NCI-H774 (cell line): Measurements from ENCODE around the gene CHIC2.

Experiments used
- DNase-seq: peaks from one replicate; lab custom pipeline; 2025; lab: John Stamatoyannopoulos, UW

CHIC2 gene

DNA sequence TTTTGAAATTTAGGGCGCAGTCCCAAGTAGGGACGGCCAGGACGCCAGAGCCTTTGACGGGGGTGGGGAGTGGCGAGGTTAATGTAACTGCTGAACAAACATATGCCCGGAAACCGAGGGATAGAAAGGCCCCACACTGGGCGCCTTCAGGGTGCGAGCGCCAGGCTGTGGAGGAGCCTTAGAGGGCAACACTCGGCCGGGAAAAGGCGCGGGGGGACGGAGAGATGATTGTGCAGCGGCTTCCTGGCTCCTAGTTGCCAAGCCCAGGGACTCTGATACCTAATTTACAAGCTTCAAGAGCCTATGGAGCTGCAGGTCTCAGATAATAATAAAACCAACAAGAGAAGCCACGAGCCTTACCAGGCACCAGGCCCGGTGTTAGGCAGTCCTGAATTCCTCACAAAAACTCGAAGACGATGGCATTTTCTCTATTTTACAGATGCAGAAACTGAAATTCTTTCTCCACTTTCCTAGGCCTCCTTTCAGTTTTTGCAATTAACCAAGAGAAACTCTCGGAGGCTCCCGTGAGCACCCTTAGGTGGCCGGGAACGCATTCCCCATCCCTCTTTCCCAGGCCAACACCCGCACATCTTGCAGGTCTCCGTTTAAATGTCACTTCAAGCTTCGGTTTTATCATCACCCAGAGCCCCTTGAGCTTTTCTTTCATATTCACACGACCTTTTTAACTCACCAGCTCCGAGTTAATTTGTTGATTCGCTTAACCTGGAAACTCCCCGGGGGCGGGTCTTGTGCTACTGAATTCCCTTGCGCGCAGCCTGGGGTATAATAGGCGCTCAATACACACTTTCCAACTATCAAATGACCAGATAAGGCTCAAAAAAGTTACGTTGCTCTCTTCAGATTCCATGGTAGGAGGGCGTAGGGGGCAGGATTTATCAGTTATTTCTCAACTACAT is 29.2 kb upstream of the CHIC2 start:
- no peak for DNase-seq

GRCh38 chr4:54092405-54093323 is 28.3 kb upstream of the CHIC2 start:
- no peak for DNase-seq

GRCh38 chr4:54091637-54092404 is 27.4 kb upstream of the CHIC2 start:
- DNase-seq = peak; percentile 68

GRCh38 chr4:54090804-54091623 is 26.6 kb upstream of the CHIC2 start:
- no peak for DNase-seq

- DNase-seq = no peak
These were observed 26.0 kb upstream of the CHIC2 start for GRCh38 chr4:54090404-54090803.

DNA sequence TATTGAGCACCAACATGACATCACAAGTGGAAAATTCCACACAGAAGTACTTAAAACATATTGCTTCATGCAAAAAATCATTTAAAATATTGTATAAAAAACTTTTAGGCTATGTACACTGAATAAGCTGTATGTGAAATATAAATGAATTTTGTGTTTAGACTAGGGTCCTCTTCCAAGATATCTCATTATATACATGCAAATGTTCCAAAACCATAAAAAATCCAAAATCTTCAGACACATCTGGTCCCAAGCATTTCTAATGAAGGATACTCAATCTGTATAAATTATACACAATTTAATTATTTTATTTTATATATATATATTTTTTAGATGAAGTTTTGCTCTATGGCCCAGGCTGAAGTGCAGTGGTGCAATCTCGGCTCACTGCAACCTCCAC is 25.5 kb upstream of the CHIC2 start:
- no peak for DNase-seq

- no peak for DNase-seq
These were observed 20.9 kb upstream of the CHIC2 start for GRCh38 chr4:54085284-54085683.

DNA sequence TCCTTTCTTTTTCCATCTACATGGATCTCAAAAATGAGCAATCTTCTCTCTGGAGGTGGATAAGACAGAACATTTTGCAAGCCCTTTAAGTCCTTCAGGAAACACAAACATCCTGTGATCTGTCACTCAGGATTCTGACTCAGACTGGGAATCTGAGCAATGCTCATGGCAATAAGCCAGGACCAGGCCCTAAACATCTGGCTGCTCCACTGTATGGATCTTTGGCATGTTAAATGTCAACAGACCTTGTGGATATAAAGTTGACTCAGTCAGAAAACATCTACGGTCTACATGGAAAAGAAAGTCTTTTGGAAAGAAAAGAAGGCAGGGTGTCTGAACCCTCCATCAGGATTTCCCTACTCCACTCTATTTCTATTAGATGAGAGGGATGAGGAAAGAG is 17.8 kb upstream of the CHIC2 start:
- DNase-seq = no peak

DNA sequence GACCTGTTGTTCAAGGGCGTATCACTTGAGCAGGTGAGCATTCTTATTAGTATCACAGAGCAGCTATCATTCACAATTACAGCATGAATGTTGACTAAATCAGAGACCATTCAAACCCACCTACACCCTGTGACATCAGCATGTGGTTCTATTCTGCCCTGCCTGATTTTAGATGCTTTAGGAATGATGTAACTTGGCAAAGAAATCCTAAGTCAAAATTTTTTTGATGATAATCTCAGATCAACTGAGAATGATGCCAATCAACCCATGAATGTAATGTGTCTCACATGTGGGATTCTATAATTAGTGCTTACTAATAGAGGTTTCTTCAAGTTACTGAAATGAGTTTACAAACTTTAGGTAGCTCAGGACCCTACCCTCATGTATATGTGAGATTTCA is 13.4 kb upstream of the CHIC2 start:
- no peak for DNase-seq

GRCh38 chr4:54076673-54077072 is 12.3 kb upstream of the CHIC2 start:
- no peak for DNase-seq

DNA sequence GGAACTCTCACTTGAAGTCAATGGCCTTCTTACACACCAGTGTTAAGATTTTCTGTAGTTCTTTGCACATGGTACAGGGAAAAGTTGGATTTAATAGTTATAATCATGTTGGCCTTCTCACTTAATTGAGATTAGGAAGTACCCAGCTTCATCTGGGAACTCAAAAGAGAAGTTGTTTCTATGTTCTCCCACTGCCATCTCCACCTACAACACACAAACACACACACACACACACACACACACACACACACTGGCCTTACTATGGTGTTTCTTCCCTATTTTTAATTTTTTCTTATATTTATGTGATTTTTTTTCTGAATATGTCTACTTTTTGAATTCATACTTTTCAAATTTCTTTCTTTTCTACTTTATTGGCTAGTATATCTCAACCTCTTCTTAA is 10.0 kb upstream of the CHIC2 start:
- DNase-seq = no peak

- no peak for DNase-seq
These were observed 9.0 kb upstream of the CHIC2 start for GRCh38 chr4:54073271-54073880.

- no peak for DNase-seq
These were observed 2.8 kb upstream of the CHIC2 start for GRCh38 chr4:54067166-54067565.

- DNase-seq = no peak
These were observed 2.3 kb upstream of the CHIC2 start for GRCh38 chr4:54066718-54067129.

DNA sequence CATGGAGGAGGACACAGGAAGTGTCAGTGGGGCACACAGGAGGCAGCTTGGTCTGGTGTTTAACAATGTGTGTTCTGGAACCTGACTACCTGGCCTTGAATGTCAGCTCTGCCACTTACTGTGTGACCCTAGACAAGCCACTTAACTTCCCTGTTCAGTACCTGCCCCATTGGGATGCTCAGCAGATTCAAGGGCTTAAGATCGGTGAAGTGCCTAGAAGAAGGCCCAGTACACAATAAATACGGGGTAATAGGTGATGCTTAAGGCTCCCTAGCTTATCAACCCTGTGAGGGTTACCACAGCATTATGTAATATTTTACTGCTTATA is 1.6 kb upstream of the CHIC2 start:
- no peak for DNase-seq

GRCh38 chr4:54065282-54066087 is 1.1 kb upstream of the CHIC2 start:
- DNase-seq = no peak

DNA sequence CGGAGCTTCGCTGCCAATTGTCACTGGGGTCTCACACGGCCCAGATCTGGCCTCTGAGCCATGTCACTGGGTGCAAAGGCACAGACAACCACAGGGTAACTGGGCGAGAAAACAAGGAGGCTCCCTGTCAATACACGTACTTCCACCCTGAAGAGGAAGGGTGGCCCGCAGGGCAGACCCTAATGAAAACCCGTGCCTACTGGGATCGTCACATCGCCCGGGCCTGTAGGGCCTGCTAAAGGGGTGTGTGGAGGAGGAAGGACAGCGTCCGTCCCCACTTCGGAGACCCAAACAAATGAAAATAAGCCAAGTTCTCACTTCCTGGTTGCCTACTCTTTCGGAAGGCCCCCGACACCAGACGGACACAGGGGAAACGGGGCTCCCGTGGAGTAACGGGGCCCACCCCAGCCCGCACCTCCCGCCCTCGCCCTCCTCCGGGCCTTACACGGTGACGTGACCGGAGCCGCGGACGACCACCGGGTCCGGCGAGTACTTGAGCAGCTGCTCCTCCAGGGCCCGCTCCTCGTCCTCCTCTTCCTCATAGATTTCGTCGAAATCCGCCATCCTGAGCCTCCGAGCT is 578 bp downstream of the CHIC2 start:
- no peak for DNase-seq

GRCh38 chr4:54063229-54063628 is 1.2 kb downstream of the CHIC2 start:
- no peak for DNase-seq

DNA sequence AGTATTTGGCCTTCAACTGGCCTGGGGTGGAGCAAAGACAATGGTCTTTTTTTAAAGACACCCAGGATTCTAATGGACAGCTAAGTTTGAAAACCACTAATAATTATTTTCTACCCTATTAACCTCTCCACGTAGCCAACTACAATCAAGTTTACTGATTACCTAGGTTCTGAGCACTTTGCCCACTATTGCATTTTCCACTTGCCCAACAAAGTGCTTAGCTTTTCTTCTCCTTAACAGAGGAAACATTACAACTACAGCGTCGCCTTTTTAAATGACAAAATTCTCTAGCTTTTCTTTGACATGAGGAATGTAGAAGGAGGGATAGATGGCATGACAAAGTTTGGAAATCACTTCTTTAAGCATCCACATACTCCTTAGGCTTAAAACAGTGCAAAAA is 2.0 kb downstream of the CHIC2 start:
- DNase-seq = no peak

DNA sequence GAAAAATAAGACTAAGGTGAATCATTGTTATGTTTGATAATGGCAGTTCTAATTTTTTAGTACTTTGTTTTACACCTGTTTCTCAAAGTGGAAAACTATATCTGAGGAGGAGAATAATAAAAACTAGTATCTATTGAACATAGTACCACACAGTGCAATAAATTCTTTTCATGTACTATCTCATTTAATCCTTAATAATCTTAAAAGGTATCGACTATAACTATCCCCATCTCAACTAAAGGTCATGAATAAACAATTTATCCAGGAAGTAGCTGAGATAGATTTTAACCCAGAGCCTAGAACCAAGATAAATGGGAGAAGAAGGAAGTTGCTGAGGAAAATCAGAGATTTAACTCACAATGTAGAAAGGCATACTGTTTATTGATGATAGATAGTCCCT is 2.5 kb downstream of the CHIC2 start:
- no peak for DNase-seq
